NCI-H748 treated with DMSO at 0.1 percent for 48 hours (cell line): Measurements from ENCODE around the gene ST3GAL4.
"Not testable (repeated sequence)": the region's sequence is repeated elsewhere in the genome, so short reads cannot be mapped to it uniquely, and the experiment has no call there.

ENCODE experiments used
- DNase-seq: peaks from one replicate; lab custom pipeline; 2025; lab: John Stamatoyannopoulos, UW

Gene ST3GAL4

GRCh38 chr11:126364735-126365134, 9.2 kb downstream of the ST3GAL4 start:
- DNase-seq: not testable (repeated sequence)

- DNase-seq: not testable (repeated sequence)
Observed at GRCh38 chr11:126365508-126365907, 10.0 kb downstream of the ST3GAL4 start.

- DNase-seq: no peak
Observed at GRCh38 chr11:126366064-126366822, 10.8 kb downstream of the ST3GAL4 start.

- DNase-seq: not testable (repeated sequence)
Observed at GRCh38 chr11:126366823-126367654, 11.6 kb downstream of the ST3GAL4 start.

GRCh38 chr11:126367806-126368205, 12.3 kb downstream of the ST3GAL4 start:
- not testable (repeated sequence) for DNase-seq

GRCh38 chr11:126368336-126369119, 13.0 kb downstream of the ST3GAL4 start:
- DNase-seq: not testable (repeated sequence)

- no peak for DNase-seq
Observed at GRCh38 chr11:126370016-126370415, 14.5 kb downstream of the ST3GAL4 start.

GRCh38 chr11:126371595-126371994, 16.1 kb downstream of the ST3GAL4 start:
- DNase-seq: no peak

- DNase-seq: not testable (repeated sequence)
Observed at GRCh38 chr11:126373389-126374066, 18.0 kb downstream of the ST3GAL4 start.

- not testable (repeated sequence) for DNase-seq
Observed at GRCh38 chr11:126374562-126375300, 19.2 kb downstream of the ST3GAL4 start.

GRCh38 chr11:126375726-126376125, 20.2 kb downstream of the ST3GAL4 start:
- DNase-seq: no peak

- no peak for DNase-seq
Observed at GRCh38 chr11:126378763-126379162, 23.3 kb downstream of the ST3GAL4 start.

- no peak for DNase-seq
Observed at GRCh38 chr11:126380909-126381308, 25.4 kb downstream of the ST3GAL4 start.

- not testable (repeated sequence) for DNase-seq
Observed at GRCh38 chr11:126381960-126382359, 26.5 kb downstream of the ST3GAL4 start.

- not testable (repeated sequence) for DNase-seq
Observed at GRCh38 chr11:126382641-126383040, 27.2 kb downstream of the ST3GAL4 start.

GRCh38 chr11:126383339-126384335, 28.2 kb downstream of the ST3GAL4 start:
- DNase-seq: no peak

GRCh38 chr11:126384449-126385070, 29.1 kb downstream of the ST3GAL4 start:
- DNase-seq: no peak

GRCh38 chr11:126385991-126386728, 30.7 kb downstream of the ST3GAL4 start:
- DNase-seq: no peak

GRCh38 chr11:126386729-126387071, 31.2 kb downstream of the ST3GAL4 start:
- DNase-seq: not testable (repeated sequence)
